H1 (cell line): ENCODE results near the gene PFDN5. TPM values are rescaled to one million over a fixed set of nuclear protein-coding genes. Genes with fewer than 3 reads are reported as not detected.

Experiments used
- ASH2L ChIP-seq: fragments of 200-600, 300-600 bp; sonication (generic); IDR thresholded peaks from one replicate; pipeline ENCODE4 v1.7.1; 2017; ENCODE audit warnings: low read length
- GTF2F1 ChIP-seq: IDR thresholded peaks from 2 replicates; pipeline ENCODE4 v1.6.1; 2012; ENCODE audit warnings: low read depth, low read length, improper control_type of control experiment, borderline replicate concordance
- POU5F1 ChIP-seq: IDR thresholded peaks from 2 replicates; pipeline ENCODE4 v1.6.1; 2011; ENCODE audit warnings: low read depth, mild to moderate bottlenecking, low read length, moderate library complexity
- TEAD4 ChIP-seq: IDR thresholded peaks from 2 replicates; pipeline ENCODE4 v1.6.1; 2012; ENCODE audit warnings: low read depth, low read length, inconsistent platforms, mixed read lengths
- polyA plus RNA-seq, 7 experiments: library from polyadenylated mRNA; depleted of rRNA in 3 of 7; stranded (reverse) in 5 of 7; unstranded in 2 of 7; fragments of >200 nt in 5 of 7; fragments of 200-250 nt in 2 of 7; gene quantifications; 1 replicate in 5 of 7; 2 replicates in 1 of 7; 4 replicates in 1 of 7; pipeline versions ENCODE4 v1.2.1 to v1.2.3, GENCODE V29; 2011 to 2013; ENCODE audit warnings: missing spikeins in 2 of 7, mixed read lengths in 2 of 7
- total RNA-seq: library from RNA; stranded (reverse); fragmentation: NEBNext Ultra II Directional; extraction: Animal tissue kit (Norgen Biotek cat#: 25700); gene quantifications from 2 replicates; pipeline ENCODE4 v1.2.1, GENCODE V29; 2021

Gene PFDN5
- total and polyA plus RNA-seq, 2 of the 8 experiments (the other 6 are each of a cell fraction or from before 2014, with no cell fraction given) = 290 to 630 TPM

DNA sequence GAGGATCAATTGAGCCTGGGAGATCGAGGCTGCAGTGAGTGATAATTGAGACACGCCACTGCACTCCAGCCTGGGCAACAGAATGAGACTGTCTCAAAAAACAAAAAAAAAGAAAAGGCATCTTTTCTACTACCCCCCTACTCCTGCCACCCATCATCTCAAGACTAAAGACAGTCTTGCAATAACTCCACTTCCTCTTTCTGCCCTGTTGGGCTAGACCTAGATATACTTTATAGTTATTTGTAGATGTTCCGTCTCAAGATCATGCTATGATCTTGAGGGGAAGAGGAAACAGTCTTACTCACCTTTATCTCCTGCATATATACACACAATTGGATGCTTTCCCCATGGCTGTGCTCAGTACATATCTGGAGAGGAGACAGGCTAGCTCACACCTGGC lies 39.3 kb upstream of the PFDN5 start (continued):
- TF ChIP-seq ASH2L (no peak), TEAD4 (no peak), GTF2F1 (no peak), POU5F1 (no peak)
